ENCODE results near the gene SLC25A41.

SLC25A41 gene

GRCh38 chr19:6473647-6474046 lies 40.1 kb upstream of the SLC25A41 start:
- Histone ChIP-seq H3K4me3 (ENCODE audit: low read depth, low read length) (no peak overlapping the region), H3K9ac (ENCODE audit: low read length) (no peak overlapping the region), H3K9me3 (ENCODE audit: control insufficient read depth, insufficient read depth, low read depth, low read length) (no peaks in the 10 kb centered on the region), H3K27me3 (ENCODE audit: control insufficient read depth, insufficient read depth, low read length) (peaks cover 18% of the 10 kb centered on the region), H3K27ac (ENCODE audit: low read depth, low read length) (no peak overlapping the region), H3K4me1 (ENCODE audit: control insufficient read depth, insufficient read depth, low read length) (peaks cover 12% of the 10 kb centered on the region; the same call in 1 of the 2 replicates), H3K36me3 (ENCODE audit: control insufficient read depth, insufficient read depth, low read length) (no peaks in the 10 kb centered on the region)

DNA sequence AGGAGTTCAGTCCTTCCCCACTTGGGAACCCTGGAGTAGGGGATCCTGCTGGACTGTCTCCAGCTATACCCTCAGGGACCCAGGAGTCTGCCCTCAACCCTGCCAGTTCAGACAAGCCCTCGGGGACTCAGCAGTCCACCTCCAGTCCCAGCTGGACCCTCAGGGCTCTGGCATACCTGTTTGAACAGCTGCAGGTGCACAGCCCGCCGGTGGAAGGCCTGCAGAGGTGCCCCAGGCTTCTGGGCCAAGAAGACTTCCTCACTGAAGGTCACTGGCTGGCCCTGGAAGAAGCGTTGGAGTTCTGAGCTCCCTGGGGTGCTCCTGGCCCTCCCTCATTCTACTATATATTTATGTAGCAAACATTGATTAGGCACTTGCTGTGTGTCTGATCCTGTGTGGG lies 39.1 kb upstream of the SLC25A41 start:
- no peak overlapping the region for H3K9ac ChIP-seq (ENCODE audit: low read length)
- peaks cover 20% of the 10 kb centered on the region for H3K27me3 ChIP-seq (ENCODE audit: control insufficient read depth, insufficient read depth, low read length)
- no peaks in the 10 kb centered on the region for H3K9me3 ChIP-seq (ENCODE audit: control insufficient read depth, insufficient read depth, low read depth, low read length)
- no peak overlapping the region for H3K4me3 ChIP-seq (ENCODE audit: low read depth, low read length)
- no peak overlapping the region for H3K27ac ChIP-seq (ENCODE audit: low read depth, low read length)
- peaks cover 2% of the 10 kb centered on the region; the same call in 1 of the 2 replicates for H3K36me3 ChIP-seq (ENCODE audit: control insufficient read depth, insufficient read depth, low read length)
- peaks cover 16% of the 10 kb centered on the region; the same call in 1 of the 2 replicates for H3K4me1 ChIP-seq (ENCODE audit: control insufficient read depth, insufficient read depth, low read length)

GRCh38 chr19:6471076-6471475 lies 37.5 kb upstream of the SLC25A41 start:
- Histone ChIP-seq H3K27me3 (ENCODE audit: control insufficient read depth, insufficient read depth, low read length) (peaks cover 20% of the 10 kb centered on the region), H3K9ac (ENCODE audit: low read length) (no peak overlapping the region), H3K9me3 (ENCODE audit: control insufficient read depth, insufficient read depth, low read depth, low read length) (no peaks in the 10 kb centered on the region), H3K36me3 (ENCODE audit: control insufficient read depth, insufficient read depth, low read length) (peaks cover 8% of the 10 kb centered on the region), H3K27ac (ENCODE audit: low read depth, low read length) (no peak overlapping the region), H3K4me3 (ENCODE audit: low read depth, low read length) (no peak overlapping the region), H3K4me1 (ENCODE audit: control insufficient read depth, insufficient read depth, low read length) (peaks cover 14% of the 10 kb centered on the region; the same call in 1 of the 2 replicates)

GRCh38 chr19:6470173-6470572 lies 36.6 kb upstream of the SLC25A41 start:
- peaks cover 18% of the 10 kb centered on the region for H3K27me3 ChIP-seq (ENCODE audit: control insufficient read depth, insufficient read depth, low read length)
- peaks cover 11% of the 10 kb centered on the region; the same call in 1 of the 2 replicates for H3K4me1 ChIP-seq (ENCODE audit: control insufficient read depth, insufficient read depth, low read length)
- H3K36me3 ChIP-seq (ENCODE audit: control insufficient read depth, insufficient read depth, low read length), result peaks cover 8% of the 10 kb centered on the region
- H3K4me3 ChIP-seq (ENCODE audit: low read depth, low read length), result no peak overlapping the region
- H3K9ac ChIP-seq (ENCODE audit: low read length), result no peak overlapping the region
- H3K9me3 ChIP-seq (ENCODE audit: control insufficient read depth, insufficient read depth, low read depth, low read length), result no peaks in the 10 kb centered on the region
- H3K27ac ChIP-seq (ENCODE audit: low read depth, low read length), result no peak overlapping the region

DNA sequence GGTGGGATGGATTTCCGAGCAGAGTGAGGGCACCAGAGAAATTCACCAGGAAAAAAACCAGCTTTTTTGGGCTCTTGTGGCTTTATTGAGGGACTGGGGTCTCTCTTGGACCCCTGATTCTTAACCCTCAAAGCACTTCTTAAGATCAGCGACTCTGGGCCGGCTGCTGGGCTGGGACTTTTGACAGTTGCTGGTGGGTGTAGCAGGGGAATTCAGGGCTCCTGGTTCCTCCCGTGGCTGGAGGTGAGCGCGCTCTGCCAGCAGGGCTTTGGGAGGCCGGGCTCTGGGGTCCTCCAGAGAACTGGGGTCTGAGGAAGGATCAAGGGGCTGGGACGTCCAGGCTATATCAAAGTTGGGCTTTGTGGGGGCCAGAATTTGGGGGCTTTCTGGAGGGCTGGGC lies 33.8 kb upstream of the SLC25A41 start:
- Histone ChIP-seq H3K27ac (ENCODE audit: low read depth, low read length) (no peak overlapping the region), H3K9me3 (ENCODE audit: control insufficient read depth, insufficient read depth, low read depth, low read length) (no peaks in the 10 kb centered on the region), H3K4me1 (ENCODE audit: control insufficient read depth, insufficient read depth, low read length) (peaks cover 9% of the 10 kb centered on the region; the same call in 1 of the 2 replicates), H3K27me3 (ENCODE audit: control insufficient read depth, insufficient read depth, low read length) (peaks cover 30% of the 10 kb centered on the region; the same call in 1 of the 2 replicates), H3K9ac (ENCODE audit: low read length) (no peak overlapping the region), H3K36me3 (ENCODE audit: control insufficient read depth, insufficient read depth, low read length) (peaks cover 8% of the 10 kb centered on the region), H3K4me3 (ENCODE audit: low read depth, low read length) (no peak overlapping the region)

DNA sequence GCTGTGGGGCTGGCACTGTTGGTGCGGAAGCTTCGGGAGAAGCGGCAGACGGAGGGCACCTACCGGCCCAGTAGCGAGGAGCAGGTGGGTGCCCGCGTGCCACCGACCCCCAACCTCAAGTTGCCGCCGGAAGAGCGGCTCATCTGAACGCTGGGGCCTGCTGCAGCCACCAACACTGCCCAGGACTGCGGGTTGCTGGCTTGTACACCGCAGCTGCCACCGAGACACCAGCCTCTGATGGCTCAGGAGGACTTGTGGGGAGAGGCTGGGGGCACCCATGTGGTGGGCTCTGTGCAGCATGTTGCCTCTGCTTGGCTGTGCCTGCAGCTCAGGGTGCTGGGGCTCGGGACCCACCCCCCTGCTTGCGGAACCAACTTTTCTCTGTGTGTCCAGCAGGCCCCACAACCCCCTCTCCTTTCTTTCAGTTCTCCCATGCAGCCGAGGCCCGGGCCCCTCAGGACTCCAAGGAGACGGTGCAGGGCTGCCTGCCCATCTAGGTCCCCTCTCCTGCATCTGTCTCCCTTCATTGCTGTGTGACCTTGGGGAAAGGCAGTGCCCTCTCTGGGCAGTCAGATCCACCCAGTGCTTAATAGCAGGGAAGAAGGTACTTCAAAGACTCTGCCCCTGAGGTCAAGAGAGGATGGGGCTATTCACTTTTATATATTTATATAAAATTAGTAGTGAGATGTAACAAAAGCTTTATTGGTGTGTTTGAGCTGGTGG lies 33.1 kb upstream of the SLC25A41 start:
- Histone ChIP-seq H3K4me1 (ENCODE audit: control insufficient read depth, insufficient read depth, low read length) (peaks cover 9% of the 10 kb centered on the region; the same call in 1 of the 2 replicates), H3K36me3 (ENCODE audit: control insufficient read depth, insufficient read depth, low read length) (peaks cover 8% of the 10 kb centered on the region), H3K4me3 (ENCODE audit: low read depth, low read length) (no peak overlapping the region), H3K27ac (ENCODE audit: low read depth, low read length) (no peak overlapping the region), H3K9ac (ENCODE audit: low read length) (no peak overlapping the region), H3K9me3 (ENCODE audit: control insufficient read depth, insufficient read depth, low read depth, low read length) (no peaks in the 10 kb centered on the region), H3K27me3 (ENCODE audit: control insufficient read depth, insufficient read depth, low read length) (peaks cover 33% of the 10 kb centered on the region; the same call in 1 of the 2 replicates)

- Histone ChIP-seq H3K27ac (ENCODE audit: low read depth, low read length) (no peak overlapping the region), H3K36me3 (ENCODE audit: control insufficient read depth, insufficient read depth, low read length) (peaks cover 8% of the 10 kb centered on the region), H3K4me3 (ENCODE audit: low read depth, low read length) (no peak overlapping the region), H3K27me3 (ENCODE audit: control insufficient read depth, insufficient read depth, low read length) (peaks cover 33% of the 10 kb centered on the region; the same call in 1 of the 2 replicates), H3K4me1 (ENCODE audit: control insufficient read depth, insufficient read depth, low read length) (peaks cover 4% of the 10 kb centered on the region; the same call in 1 of the 2 replicates), H3K9ac (ENCODE audit: low read length) (no peak overlapping the region), H3K9me3 (ENCODE audit: control insufficient read depth, insufficient read depth, low read depth, low read length) (no peaks in the 10 kb centered on the region)
Observed at GRCh38 chr19:6465663-6466062, 32.1 kb upstream of the SLC25A41 start.

- peaks cover 8% of the 10 kb centered on the region for H3K36me3 ChIP-seq (ENCODE audit: control insufficient read depth, insufficient read depth, low read length)
- peak overlapping the region; percentile 63 for H3K9ac ChIP-seq (ENCODE audit: low read length)
- H3K4me1 ChIP-seq (ENCODE audit: control insufficient read depth, insufficient read depth, low read length), result peaks cover 4% of the 10 kb centered on the region; the same call in 1 of the 2 replicates
- no peak overlapping the region for H3K27ac ChIP-seq (ENCODE audit: low read depth, low read length)
- no peaks in the 10 kb centered on the region for H3K9me3 ChIP-seq (ENCODE audit: control insufficient read depth, insufficient read depth, low read depth, low read length)
- peak overlapping the region; percentile 94 for H3K4me3 ChIP-seq (ENCODE audit: low read depth, low read length)
- peaks cover 33% of the 10 kb centered on the region; the same call in 1 of the 2 replicates for H3K27me3 ChIP-seq (ENCODE audit: control insufficient read depth, insufficient read depth, low read length)
Observed at GRCh38 chr19:6465006-6465405, 31.4 kb upstream of the SLC25A41 start.

GRCh38 chr19:6464070-6464873 lies 30.7 kb upstream of the SLC25A41 start, which contains the start of gene CRB3:
Gene CRB3 (plus strand): TSS chr19:6464271. CDS start chr19:6464702, 431 bp downstream.
- Histone ChIP-seq H3K9me3 (ENCODE audit: control insufficient read depth, insufficient read depth, low read depth, low read length) (no peaks in the 10 kb centered on the region), H3K27me3 (ENCODE audit: control insufficient read depth, insufficient read depth, low read length) (peaks cover 33% of the 10 kb centered on the region; the same call in 1 of the 2 replicates), H3K4me1 (ENCODE audit: control insufficient read depth, insufficient read depth, low read length) (peaks cover 4% of the 10 kb centered on the region; the same call in 1 of the 2 replicates), H3K36me3 (ENCODE audit: control insufficient read depth, insufficient read depth, low read length) (peaks cover 8% of the 10 kb centered on the region), H3K9ac (ENCODE audit: low read length) (peak within 1 kb of the TSS; percentile 63), H3K4me3 (ENCODE audit: low read depth, low read length) (peak within 1 kb of the TSS; percentile 94), H3K27ac (ENCODE audit: low read depth, low read length) (peak within 1 kb of the TSS; percentile 71; the same call in 1 of the 2 replicates)

- Histone ChIP-seq H3K4me3 (ENCODE audit: low read depth, low read length) (peak overlapping the region; percentile 81), H3K36me3 (ENCODE audit: control insufficient read depth, insufficient read depth, low read length) (peaks cover 5% of the 10 kb centered on the region), H3K27me3 (ENCODE audit: control insufficient read depth, insufficient read depth, low read length) (peaks cover 26% of the 10 kb centered on the region; the same call in 1 of the 2 replicates), H3K4me1 (ENCODE audit: control insufficient read depth, insufficient read depth, low read length) (peaks cover 10% of the 10 kb centered on the region; the same call in 1 of the 2 replicates), H3K9me3 (ENCODE audit: control insufficient read depth, insufficient read depth, low read depth, low read length) (no peaks in the 10 kb centered on the region), H3K27ac (ENCODE audit: low read depth, low read length) (no peak overlapping the region), H3K9ac (ENCODE audit: low read length) (peak overlapping the region; percentile 60)
Observed at GRCh38 chr19:6460099-6460884, 26.7 kb upstream of the SLC25A41 start.

Measured in HUES6 (cell line).